Activated T-helper 1 cell treated with anti-CD3 and anti-CD28 coated beads, Interleukin-2, amount 50 U/mL, for 16 hours (primary cell): ENCODE results near the gene PLPPR3.

Experiments
- DNase-seq, 2 donors: peaks; one replicate each; pipeline ENCODE4 v3.0.0-alpha.2; 2020; ENCODE audit warnings: low read depth in 1 of 2, low spot score in 1 of 2

PLPPR3 gene, protein sequence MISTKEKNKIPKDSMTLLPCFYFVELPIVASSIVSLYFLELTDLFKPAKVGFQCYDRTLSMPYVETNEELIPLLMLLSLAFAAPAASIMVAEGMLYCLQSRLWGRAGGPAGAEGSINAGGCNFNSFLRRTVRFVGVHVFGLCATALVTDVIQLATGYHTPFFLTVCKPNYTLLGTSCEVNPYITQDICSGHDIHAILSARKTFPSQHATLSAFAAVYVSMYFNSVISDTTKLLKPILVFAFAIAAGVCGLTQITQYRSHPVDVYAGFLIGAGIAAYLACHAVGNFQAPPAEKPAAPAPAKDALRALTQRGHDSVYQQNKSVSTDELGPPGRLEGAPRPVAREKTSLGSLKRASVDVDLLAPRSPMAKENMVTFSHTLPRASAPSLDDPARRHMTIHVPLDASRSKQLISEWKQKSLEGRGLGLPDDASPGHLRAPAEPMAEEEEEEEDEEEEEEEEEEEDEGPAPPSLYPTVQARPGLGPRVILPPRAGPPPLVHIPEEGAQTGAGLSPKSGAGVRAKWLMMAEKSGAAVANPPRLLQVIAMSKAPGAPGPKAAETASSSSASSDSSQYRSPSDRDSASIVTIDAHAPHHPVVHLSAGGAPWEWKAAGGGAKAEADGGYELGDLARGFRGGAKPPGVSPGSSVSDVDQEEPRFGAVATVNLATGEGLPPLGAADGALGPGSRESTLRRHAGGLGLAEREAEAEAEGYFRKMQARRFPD

DNA sequence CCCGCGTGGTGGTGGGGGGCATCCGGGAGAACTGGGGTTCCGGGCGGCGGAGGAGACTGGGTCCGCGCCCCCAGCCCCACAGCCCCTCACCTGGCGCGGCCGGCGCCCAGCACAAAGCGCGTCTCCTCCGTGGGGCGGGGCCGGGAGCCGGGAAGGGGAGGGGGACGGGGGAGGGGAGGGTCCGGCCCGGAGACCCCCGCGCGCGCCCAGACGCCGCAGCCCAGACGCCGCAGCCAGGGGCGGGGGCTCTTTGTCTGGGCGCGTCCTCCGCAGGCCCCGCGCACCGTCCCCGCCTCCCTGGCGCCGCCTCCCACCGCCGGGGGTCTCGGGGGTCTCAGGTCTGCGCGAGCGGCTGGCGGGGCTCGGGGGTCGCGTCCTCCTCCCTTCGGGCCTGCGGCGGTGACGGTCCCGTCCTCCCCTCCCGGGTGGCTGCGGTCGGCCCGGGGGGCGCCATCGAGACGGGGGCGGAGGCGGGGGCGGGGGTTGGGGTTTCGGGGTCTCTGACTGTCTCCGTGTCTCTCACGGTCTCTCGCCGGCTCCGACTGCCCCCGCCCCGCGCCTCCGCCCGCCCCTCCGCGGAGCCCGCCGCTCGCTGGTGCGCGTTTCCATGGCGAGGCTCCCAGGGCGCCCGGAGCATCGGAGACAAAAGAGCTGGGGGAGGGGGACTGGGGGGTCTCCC, at the start of gene PLPPR3:
Gene PLPPR3 (minus strand): TSS at position 131 of the 679 bp plus-strand sequence. CDS start 396 bp downstream, outside the sequence.
- DNase-seq: no peak

GRCh38 chr19:870963-871401, 49.2 kb upstream of the PLPPR3 start:
- no peak for DNase-seq

DNA sequence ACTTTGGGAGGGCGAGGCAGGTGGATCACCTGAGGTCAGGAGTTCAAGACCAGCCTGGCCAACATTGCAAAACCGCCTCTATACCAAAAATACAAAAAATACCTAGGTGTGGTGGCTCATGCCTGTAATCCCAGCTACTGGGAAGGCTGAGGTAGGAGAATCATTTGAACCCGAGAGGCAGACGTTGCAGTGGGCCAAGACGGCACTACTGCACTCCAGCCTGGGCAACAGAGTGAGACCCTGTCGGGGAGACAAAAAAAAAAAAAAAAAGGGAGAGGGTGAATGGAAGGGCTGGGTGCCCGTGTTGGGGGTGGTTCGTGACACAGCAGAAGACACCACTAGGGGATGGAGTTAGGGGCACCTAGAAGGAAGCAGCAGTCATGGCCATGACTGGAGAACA, 48.6 kb upstream of the PLPPR3 start:
- DNase-seq: no peak

GRCh38 chr19:869245-870177, 47.8 kb upstream of the PLPPR3 start:
- no peak for DNase-seq

DNA sequence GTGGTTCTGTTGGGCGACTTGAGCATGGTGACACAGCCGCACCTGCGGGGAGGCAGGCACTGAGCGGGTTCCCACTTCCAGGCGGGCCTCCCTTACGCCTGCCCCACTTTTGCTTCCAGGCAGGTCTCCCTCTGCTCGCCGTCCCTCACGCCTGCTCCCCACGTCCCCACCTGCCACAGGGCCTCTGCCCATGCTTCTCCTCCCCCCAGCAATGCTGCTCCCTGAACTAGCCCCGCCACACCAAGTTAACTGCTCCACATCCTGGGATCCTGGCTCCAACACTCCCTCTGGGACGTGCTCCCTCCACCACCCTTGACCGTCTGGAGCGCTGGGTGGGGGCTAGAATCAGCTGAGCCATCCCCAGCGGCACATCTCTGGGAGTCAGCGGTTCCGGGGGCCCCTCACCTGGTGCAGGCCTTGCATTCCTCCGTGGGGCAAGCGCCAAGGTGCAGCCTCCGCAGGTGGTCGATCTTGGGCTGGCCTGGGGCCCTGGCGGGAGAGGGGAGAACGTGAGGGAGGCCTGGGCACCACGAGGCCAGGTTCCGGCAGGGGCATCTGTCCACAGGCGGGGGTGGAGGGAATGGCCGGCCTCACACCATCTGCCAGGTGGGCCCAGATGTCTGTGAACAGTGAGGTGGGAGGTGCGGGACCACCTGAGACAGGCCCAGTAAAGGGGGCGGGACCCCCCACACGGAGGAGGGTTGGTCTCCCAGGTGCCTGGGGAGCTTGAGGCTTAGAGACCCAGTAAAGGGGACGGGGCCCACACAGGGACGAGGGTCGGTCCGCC, 46.9 kb upstream of the PLPPR3 start:
- no peak for DNase-seq

- no peak for DNase-seq
These were observed 46.2 kb upstream of the PLPPR3 start for GRCh38 chr19:867855-868457.

GRCh38 chr19:867301-867793, 45.6 kb upstream of the PLPPR3 start:
- DNase-seq: no peak

DNA sequence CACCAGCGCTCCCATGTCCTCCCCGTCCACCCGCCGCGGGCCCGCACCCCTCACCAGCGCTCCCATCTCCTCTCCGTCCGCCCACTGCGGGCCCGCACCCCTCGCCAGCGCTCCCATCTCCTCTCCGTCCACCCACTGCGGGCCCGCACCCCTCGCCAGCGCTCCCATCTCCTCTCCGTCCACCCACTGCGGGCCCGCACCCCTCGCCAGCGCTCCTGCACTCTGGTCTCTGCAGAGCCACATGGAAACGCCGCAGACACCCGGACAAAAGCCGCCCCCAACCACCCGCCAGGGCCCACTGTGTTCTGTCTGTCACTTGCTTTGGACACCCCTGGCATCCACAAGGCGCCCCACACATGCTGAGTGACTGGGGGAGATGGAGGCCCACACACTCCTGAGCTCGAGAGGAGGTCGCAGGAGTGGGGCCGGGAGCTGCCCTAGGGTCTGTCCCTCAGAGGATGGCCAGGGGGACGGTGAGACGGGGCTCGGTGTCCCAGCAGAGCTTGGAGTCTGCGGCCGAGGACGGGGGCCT, 45.1 kb upstream of the PLPPR3 start:
- no peak for DNase-seq

- DNase-seq: no peak
These were observed 41.5 kb upstream of the PLPPR3 start for GRCh38 chr19:863315-863620.

DNA sequence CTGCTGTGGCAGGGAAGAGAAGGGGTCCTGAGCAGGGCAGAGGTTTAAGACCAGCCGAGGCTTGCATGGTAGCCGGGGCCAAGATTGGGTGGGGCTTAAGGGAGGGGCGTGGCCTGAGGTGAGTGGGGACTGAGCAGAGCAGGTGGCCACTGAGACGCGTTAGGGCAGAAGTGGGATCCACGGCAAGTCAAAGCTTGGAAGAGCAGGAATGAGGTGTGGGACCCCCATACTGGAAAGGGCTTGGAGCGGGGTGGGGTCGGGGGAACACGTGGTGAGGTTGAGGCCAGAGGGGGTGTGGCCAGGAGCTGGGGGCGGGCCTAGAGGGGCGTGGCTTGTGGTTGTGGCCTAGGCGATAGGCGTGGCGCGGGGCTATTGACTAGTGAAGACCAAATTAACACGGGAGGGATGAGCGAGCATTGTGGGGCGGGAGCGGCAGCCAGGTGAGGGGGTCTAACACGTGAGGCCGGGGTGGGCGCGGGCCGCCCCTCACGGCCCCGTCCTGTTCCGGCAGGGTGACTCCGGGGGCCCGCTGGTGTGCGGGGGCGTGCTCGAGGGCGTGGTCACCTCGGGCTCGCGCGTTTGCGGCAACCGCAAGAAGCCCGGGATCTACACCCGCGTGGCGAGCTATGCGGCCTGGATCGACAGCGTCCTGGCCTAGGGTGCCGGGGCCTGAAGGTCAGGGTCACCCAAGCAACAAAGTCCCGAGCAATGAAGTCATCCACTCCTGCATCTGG, 41.0 kb upstream of the PLPPR3 start:
- peak; percentile 68 to 70 for DNase-seq

GRCh38 chr19:861756-862580, 40.2 kb upstream of the PLPPR3 start:
- DNase-seq: peak; percentile 48 to 54

- DNase-seq: no peak
These were observed 39.5 kb upstream of the PLPPR3 start for GRCh38 chr19:861141-861755.

DNA sequence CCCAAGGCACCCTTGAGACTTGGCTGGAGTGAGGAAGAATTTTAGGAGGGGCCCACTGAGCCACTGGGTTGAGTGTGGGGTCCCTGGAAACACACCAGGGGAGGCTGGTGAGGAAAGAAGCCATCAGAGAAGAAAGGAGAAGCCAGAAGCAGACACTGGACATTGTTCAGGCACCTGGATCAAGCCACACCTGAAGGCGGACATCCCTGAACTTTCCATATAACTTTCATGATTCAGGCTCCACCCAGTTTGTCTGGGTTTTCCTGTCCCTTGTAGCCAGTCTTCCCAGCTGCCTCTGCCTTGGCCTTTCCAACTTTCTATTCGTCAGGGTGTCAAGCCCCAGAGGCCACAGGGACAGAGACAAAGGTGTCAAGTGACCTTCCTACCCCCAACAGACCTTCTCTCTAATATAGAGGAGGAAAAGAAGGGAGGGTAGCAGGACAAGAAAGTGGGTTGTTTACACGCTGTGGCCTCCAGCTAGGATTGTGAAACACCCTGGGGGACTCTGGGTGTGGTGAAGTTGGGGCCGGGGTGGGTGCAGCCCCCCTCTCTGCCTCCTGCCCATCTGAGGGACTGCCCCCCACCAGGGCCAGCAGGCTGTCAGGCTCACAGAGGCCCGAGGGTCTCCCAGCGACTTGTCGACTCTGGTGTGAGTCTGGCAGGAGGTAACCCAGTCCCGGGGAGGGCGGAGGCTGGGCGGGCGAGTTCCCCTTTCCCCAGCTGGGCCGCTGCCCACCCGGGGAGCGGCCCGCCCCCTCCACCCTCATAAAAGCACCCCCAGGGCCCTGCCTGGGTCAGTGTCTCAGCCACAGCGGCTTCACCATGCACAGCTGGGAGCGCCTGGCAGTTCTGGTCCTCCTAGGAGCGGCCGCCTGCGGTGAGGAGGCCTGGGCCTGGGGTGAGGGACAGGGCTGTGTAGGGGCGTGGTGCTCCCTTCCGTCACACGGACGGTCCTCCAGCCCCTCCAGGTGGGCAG, 37.4 kb upstream of the PLPPR3 start, which contains the start of gene CFD:
Gene CFD (plus strand): TSS at position 797 of the 976 bp plus-strand sequence. CDS start 26 bp downstream, at position 823.
- DNase-seq: no peak

DNA sequence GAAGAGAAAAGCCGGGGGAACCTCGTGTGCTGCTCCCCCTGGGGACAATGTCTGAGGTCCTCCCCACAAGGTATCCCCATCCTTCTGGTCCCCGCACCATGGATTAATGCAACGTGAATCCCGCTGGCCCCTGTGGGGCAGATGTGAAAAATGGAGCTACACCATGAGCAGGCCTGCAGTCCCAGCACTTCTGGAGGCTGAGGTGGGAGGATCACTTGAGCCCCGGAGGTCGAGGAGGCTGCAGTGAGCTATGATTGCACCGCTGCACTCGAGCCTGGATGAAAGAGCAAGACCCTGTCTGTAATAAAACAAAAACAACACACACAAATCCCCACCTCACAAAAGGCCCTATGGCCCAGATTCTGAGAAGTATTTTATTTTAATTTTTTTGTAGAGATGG, 36.5 kb upstream of the PLPPR3 start:
- no peak for DNase-seq

DNA sequence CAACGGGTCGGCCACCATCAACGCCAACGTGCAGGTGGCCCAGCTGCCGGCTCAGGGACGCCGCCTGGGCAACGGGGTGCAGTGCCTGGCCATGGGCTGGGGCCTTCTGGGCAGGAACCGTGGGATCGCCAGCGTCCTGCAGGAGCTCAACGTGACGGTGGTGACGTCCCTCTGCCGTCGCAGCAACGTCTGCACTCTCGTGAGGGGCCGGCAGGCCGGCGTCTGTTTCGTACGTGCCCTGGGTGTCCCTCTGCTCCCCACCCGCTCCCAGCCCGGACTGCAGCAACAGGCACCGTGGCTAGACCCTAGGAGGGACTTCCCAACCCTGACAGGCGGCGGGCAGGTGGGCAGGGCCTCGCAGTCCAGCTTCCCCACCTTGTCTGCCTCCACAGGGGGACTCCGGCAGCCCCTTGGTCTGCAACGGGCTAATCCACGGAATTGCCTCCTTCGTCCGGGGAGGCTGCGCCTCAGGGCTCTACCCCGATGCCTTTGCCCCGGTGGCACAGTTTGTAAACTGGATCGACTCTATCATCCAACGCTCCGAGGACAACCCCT, 33.9 kb upstream of the PLPPR3 start:
- DNase-seq: no peak

DNA sequence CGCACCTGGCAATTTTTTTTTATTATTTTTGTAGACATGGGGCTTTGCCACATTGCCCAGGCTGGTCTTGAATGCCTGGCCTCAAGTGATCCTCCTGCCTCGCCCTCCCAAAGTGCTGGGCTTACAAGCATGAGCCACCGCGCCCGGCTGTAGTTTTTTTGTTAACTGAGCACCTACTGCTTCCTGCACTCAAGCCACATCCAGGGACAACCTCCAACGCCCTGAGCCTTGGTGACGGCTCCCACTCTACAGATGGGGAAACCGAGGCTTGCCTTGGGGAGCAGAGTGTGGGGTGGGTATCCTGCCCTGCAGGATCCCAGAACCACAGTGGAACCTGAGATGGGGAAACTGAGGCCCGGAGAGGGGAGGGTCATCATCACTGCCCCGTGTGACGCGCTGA, 33.4 kb upstream of the PLPPR3 start:
- DNase-seq: no peak
